Large intestine (tissue), 3 donors: ENCODE results near the gene FOXD4L6. TPM values are rescaled to one million over a fixed set of nuclear protein-coding genes. Genes with fewer than 3 reads are reported as not detected.
"Not testable (repeated sequence)": the region's sequence is repeated elsewhere in the genome, so short reads cannot be mapped to it uniquely, and the experiment has no call there.

Source experiments
- DNase-seq, 2 donors: peaks; one replicate each; pipeline versions ENCODE4 v3.0.0 to v3.0.0-alpha.2; 2013
- H3K27ac ChIP-seq: one replicate; pipeline ENCODE4 v1.5.1; 2013; ENCODE audit warnings: low read length
- H3K27me3 ChIP-seq: 2 replicates; pipeline ENCODE4 v1.6.1; 2013; ENCODE audit warnings: low read length; ENCODE audit not compliant: control insufficient read depth, insufficient read depth
- H3K36me3 ChIP-seq: 2 replicates; pipeline ENCODE4 v1.6.1; 2013; ENCODE audit warnings: low read length; ENCODE audit not compliant: control insufficient read depth, insufficient read depth
- H3K4me1 ChIP-seq: one replicate; pipeline ENCODE4 v1.6.1; 2013; ENCODE audit warnings: low read length; ENCODE audit not compliant: control insufficient read depth, insufficient read depth
- H3K4me3 ChIP-seq: one replicate; pipeline ENCODE4 v1.5.1; 2013; ENCODE audit warnings: low read length
- H3K9me3 ChIP-seq: one replicate; pipeline ENCODE4 v1.6.1; 2013; ENCODE audit warnings: mild to moderate bottlenecking, low read depth, low read length, moderate library complexity; ENCODE audit not compliant: control insufficient read depth
- whole genome bisulfite sequencing: methylation state at CpG from one replicate; pipeline ENCODE4 v1.1.5; 2013; ENCODE audit warnings: low lambda C conversion rate; ENCODE audit not compliant: insufficient coverage; 5-methylcytosine and 5-hydroxymethylcytosine counted together
- polyA plus RNA-seq: library from polyadenylated mRNA; unstranded; fragments of 120-200 nt; gene quantifications from one replicate; pipeline ENCODE4 v1.2.1, GENCODE V29; 2013

The FOXD4L6 gene
- polyA plus RNA-seq, 1 donor, result 0.06 TPM

GRCh38 chr9:41100508-41100907 lies 28.0 kb downstream of the FOXD4L6 start:
- H3K27me3 ChIP-seq, H3K4me3 ChIP-seq, H3K36me3 ChIP-seq, H3K27ac ChIP-seq, H3K9me3 ChIP-seq, DNase-seq, H3K4me1 ChIP-seq: not testable (repeated sequence)
- WGBS, result 45% methylated on average over 1 of the region's 7 CpGs

DNA sequence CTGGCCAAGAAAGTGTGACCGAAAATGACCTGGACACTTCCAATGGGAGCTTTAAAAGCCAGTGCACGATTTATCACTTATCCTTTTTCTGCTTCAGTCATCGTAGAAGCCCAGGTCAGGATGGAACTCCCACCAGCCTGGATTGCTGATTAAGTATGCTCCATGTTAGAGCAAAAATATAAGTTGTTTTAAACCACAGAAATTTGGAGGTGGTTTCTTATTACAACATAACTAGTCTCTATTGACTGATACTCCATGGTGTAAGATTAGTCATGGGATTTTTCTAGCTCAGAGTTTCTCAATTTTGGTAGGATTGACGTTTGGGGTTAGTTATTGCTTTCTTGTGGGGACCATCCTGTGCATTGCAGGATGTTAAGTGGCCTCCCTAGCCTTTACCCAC lies 29.7 kb downstream of the FOXD4L6 start:
- not testable (repeated sequence) for DNase-seq, H3K36me3 ChIP-seq, H3K27ac ChIP-seq, H3K27me3 ChIP-seq, H3K4me1 ChIP-seq, H3K9me3 ChIP-seq, H3K4me3 ChIP-seq
- no CpG with 5 or more reads among the region's 4 CpGs for WGBS

DNA sequence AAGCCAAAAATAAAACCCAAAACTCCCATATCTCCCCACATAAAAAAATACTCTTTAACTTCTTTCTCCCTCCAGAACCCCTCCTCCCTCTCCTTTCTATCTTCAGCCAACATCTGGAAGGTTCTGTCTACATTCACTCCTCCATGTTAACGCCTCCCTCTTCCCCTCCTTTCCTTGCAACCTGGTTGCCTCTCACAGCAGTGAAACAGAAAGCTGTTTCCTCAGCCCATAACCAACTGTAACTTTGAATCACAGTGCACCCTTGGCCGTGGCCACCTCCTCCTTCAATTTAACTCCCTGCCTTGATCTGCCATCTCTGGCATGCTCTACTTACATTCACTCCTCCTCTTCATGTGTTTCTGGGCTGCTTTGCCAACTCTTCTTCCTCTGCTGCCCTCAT lies 33.4 kb downstream of the FOXD4L6 start:
- H3K27ac ChIP-seq, H3K4me1 ChIP-seq, H3K9me3 ChIP-seq, DNase-seq, H3K36me3 ChIP-seq, H3K27me3 ChIP-seq, H3K4me3 ChIP-seq: not testable (repeated sequence)
- WGBS, result no CpG with 5 or more reads among the region's 2 CpGs

DNA sequence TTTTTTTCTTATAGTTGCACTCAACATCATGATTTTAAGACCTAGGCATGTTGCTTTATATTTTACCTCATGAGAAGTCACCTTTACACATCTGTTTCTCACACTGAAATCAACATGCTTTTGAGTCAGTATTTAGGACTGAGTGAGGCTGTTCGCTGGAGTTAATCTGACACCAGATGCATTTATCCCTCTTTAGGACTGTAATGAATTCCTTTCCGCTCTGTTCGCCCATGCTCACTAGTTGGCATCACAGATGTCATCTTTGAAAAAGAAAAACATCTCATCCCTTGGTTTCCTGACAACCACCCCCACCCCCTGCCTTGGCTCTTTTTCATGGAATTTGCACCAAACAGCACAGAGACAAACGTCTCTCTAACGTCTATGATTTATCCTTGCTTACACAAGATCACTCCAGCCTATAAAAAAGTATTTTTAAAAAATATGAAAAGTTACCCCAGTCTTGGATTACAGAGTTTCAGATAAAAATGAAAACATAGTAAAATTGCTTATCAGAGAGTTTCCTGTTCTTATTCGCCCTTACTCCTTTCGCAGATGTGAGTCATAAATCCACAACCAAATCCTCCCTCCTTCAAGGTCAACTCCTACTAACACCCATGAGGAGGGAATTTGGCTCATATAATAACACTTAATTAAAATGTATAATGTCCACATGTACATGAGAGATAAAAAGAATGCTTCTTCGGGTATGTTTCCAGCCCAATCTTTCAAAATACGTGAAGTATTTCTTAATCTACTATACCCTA lies 34.3 kb downstream of the FOXD4L6 start:
- WGBS, result no CpG with 5 or more reads among the region's 9 CpGs
- not testable (repeated sequence) for DNase-seq, H3K27me3 ChIP-seq, H3K4me3 ChIP-seq, H3K27ac ChIP-seq, H3K9me3 ChIP-seq, H3K4me1 ChIP-seq, H3K36me3 ChIP-seq

DNA sequence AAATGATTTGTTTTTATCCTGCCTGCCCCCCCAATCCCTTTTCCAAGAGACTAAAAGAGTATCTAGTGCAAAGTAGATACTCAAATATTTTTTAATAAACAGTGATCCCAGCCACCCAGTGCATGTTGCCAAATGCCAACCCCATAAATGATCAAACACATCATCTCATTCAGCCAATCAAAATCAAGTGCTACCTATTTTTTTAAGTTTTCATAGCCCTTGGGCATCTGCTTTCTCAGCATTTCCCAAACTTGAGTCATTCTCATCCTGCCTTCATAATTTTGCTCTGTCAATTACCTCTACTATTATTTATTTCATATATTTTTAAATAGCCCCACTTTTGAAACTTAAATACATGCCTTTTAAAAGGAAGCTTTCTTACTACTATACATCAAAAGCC lies 37.6 kb downstream of the FOXD4L6 start:
- H3K9me3 ChIP-seq, H3K27me3 ChIP-seq, H3K4me3 ChIP-seq, H3K36me3 ChIP-seq, H3K4me1 ChIP-seq, DNase-seq, H3K27ac ChIP-seq: not testable (repeated sequence)

- no CpG with 5 or more reads among the region's 1 CpG for WGBS
- H3K9me3 ChIP-seq, H3K27me3 ChIP-seq, H3K4me3 ChIP-seq, DNase-seq, H3K4me1 ChIP-seq, H3K27ac ChIP-seq, H3K36me3 ChIP-seq: not testable (repeated sequence)
These were observed 38.1 kb downstream of the FOXD4L6 start for GRCh38 chr9:41090386-41090785.

DNA sequence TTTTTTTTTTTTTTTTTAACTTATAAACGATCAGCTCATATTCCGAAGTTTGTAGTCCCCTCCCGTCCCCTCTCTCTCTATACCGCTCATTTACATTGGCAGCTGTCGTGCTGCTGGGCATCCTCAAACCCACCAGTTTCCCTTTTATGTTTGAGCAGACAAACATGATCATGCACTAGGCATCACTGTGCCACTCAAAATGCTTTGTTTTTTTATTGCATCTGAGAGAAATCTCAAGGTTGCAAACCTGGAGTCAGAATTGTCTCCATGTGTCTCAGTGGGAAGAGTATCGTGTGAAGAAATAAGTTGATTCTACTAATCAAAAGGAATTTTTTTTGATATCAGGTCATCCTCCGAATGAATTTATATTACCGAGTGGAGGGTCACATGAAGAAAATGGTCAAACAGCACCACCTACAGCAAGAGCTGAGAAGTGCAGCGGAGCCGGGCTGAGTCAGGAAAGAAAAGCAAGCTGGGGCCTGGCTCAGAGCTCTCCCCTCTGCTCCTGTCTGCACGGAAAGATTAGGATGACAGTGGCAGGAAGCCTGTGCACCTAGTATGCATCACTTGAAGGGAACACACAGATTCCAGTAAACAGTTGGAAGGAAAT lies 39.9 kb downstream of the FOXD4L6 start:
- WGBS, result 0% methylated on average over 3 of the region's 11 CpGs
- DNase-seq, H3K27ac ChIP-seq, H3K9me3 ChIP-seq, H3K27me3 ChIP-seq, H3K36me3 ChIP-seq, H3K4me3 ChIP-seq, H3K4me1 ChIP-seq: not testable (repeated sequence)

DNA sequence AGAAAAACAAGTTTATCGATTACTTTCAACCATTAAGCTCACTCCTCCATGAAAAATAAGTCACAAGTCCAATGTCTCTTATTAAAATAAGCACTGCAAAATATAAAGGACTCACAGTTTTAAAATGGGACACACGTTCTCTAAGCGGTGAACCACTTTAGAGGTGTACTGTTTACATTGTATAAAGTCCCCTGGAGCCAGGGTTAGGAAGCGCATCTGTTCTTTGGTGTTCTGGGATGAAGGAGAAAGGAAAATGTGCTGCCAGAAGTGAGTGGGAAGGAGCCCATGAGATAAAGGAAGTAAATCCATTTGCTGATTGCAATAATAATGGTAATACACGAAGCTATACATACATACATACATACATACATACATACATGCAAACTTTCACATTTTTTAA lies 40.6 kb downstream of the FOXD4L6 start:
- WGBS, result no CpG with 5 or more reads among the region's 5 CpGs
- not testable (repeated sequence) for DNase-seq, H3K4me1 ChIP-seq, H3K36me3 ChIP-seq, H3K27ac ChIP-seq, H3K4me3 ChIP-seq, H3K9me3 ChIP-seq, H3K27me3 ChIP-seq

- DNase-seq, H3K36me3 ChIP-seq, H3K4me3 ChIP-seq, H3K9me3 ChIP-seq, H3K27ac ChIP-seq, H3K4me1 ChIP-seq, H3K27me3 ChIP-seq: not testable (repeated sequence)
- WGBS, result no CpG with 5 or more reads among the region's 5 CpGs
These were observed 41.2 kb downstream of the FOXD4L6 start for GRCh38 chr9:41087157-41087780.

GRCh38 chr9:41086685-41087084 lies 41.8 kb downstream of the FOXD4L6 start:
- H3K36me3 ChIP-seq, H3K4me1 ChIP-seq, H3K27ac ChIP-seq, H3K4me3 ChIP-seq, DNase-seq, H3K27me3 ChIP-seq, H3K9me3 ChIP-seq: not testable (repeated sequence)
- no CpG with 5 or more reads among the region's 1 CpG for WGBS

DNA sequence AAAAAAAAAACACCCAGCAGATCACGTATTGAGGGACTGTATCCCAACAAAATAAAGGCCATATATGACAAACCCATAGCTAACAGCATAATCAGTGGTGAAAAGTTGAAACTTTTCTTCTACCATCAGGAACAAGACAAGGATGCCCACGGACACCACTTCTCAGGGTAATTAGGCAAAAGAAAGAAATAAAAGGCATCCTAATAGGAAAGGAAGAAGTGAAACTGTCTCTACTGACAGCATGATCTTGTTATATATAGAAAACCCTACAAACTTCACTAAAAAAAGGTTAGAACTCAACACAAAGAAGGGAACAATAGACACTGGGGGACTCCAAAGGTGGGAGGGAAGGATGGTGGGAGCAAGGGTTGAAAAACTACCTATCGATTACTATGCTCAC lies 42.3 kb downstream of the FOXD4L6 start:
- WGBS, result 50% methylated on average over 1 of the region's 3 CpGs
- not testable (repeated sequence) for H3K36me3 ChIP-seq, H3K9me3 ChIP-seq, H3K27ac ChIP-seq, H3K27me3 ChIP-seq, DNase-seq, H3K4me3 ChIP-seq, H3K4me1 ChIP-seq
